ENCODE measurements around the gene SLC39A9. TPM values are rescaled to one million over a fixed set of nuclear protein-coding genes. Genes with fewer than 3 reads are reported as not detected.

The SLC39A9 gene
- total and polyA plus RNA-seq, 2 of the 4 experiments (the other 2 are of a cell fraction) = 41.4 to 168 TPM

DNA sequence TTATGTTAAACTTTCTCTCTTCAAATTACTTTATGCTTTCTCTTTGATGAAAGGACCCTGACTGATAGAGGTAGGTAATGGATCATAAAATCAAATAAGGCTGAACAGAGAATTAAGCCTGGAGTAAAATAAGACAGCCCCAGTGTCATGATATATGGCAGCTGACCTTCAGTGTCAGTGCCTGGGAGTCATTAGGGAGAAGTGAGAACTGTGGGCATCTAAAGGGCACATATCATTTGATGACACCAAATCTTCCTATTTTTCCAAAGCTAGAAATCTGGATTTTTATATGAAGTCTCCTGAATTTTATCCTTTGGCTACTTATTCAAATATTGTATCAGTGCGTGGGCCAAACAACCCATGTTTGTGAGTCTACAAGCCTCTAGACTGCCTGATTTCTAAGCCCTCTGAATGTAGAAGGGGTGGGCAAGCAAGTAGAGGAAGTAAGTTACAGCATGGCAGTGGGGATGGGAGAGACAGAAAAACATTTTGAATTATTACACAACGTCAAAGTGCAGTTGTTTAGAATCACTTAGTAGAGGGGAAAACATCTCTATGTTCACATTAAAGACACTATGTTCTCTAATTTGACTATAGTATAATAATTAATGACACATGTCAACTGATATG, 10.0 kb downstream of the SLC39A9 start:
- no peak overlapping the region for H3K27ac ChIP-seq (ENCODE audit: insufficient read depth, low read length)
- BruUV-seq (replicated peaks) = no TSS peak
- H3K9me1 ChIP-seq (ENCODE audit: insufficient read depth, low read length) = no peaks in the 10 kb centered on the region; the same call in 1 of the 2 replicates
- H4K5ac ChIP-seq (ENCODE audit: low read depth, low read length) = no peak overlapping the region
- no peaks in the 10 kb centered on the region for H3K4me1 ChIP-seq (ENCODE audit: control insufficient read depth, insufficient read depth, low read length)
- H3K27me3 ChIP-seq (ENCODE audit: control insufficient read depth, insufficient read depth, low read length) = no peaks in the 10 kb centered on the region
- peaks cover 35% of the 10 kb centered on the region for H4K20me1 ChIP-seq (ENCODE audit: insufficient read depth, low read length)
- no peak overlapping the region for H2BK120ac ChIP-seq (ENCODE audit: low read depth, low read length)
- H3K56ac ChIP-seq (ENCODE audit: extremely low read depth, insufficient read depth, low read length) = no peak overlapping the region
- H2BK5ac ChIP-seq (ENCODE audit: low read depth, low read length, poor library complexity, severe bottlenecking) = no peak overlapping the region
- H4K8ac ChIP-seq (ENCODE audit: low read depth in 2 of 2, low read length in 2 of 2) = no peak overlapping the region
- H3K9ac ChIP-seq (ENCODE audit: low read depth, low read length) = no peak overlapping the region
- H2AK5ac ChIP-seq (ENCODE audit: low read depth, low read length) = no peak overlapping the region
- WGBS, 2 experiments (ENCODE audit: extremely low coverage in 2 of 2, insufficient read length in 1 of 2) = no CpG with 5 or more reads among the region's 2 CpGs
- dilution Hi-C loops (cut with HindIII; ENCODE audit: low sequenced_read_pairs, unreplicated experiment) = no loop called here
- POLR2A ChIA-PET (ENCODE audit: unreplicated experiment) = no interaction called here
- H3K36me3 ChIP-seq (ENCODE audit: control insufficient read depth, insufficient read depth, low read length) = peaks cover 2% of the 10 kb centered on the region; the same call in 1 of the 2 replicates
- H2BK15ac ChIP-seq (ENCODE audit: low read depth, low read length) = no peak overlapping the region
- H3K9me3 ChIP-seq (ENCODE audit: control insufficient read depth, insufficient read depth, low read length) = no peaks in the 10 kb centered on the region
- H3K79me1 ChIP-seq (ENCODE audit: low read depth in 1 of 2, low read length in 2 of 2) = peaks cover 26 to 53% of the 10 kb centered on the region in 2 experiments
- H2BK20ac ChIP-seq (ENCODE audit: low read depth, low read length) = no peak overlapping the region
- CTCF ChIA-PET = no interaction called here
- no peak overlapping the region for H3K14ac ChIP-seq (replicated peaks; ENCODE audit: low read depth, low read length)
- H4K91ac ChIP-seq (ENCODE audit: insufficient read depth, low read depth, low read length) = no peak overlapping the region
- TF ChIP-seq BHLHE40 (IDR thresholded peaks at IDR 0.05; ENCODE audit: low read depth, low read length) (no peak), SMC3 (IDR thresholded peaks at IDR 0.05; ENCODE audit: low read depth, low read length) (no peak), RFX5 (IDR thresholded peaks at IDR 0.05; ENCODE audit: low read depth, low read length) (no peak), MAFK (IDR thresholded peaks at IDR 0.05; ENCODE audit: low read depth, low read length) (no peak), NFE2L2 (IDR thresholded peaks at IDR 0.05; ENCODE audit: low read depth, low read length) (no peak), FOS (IDR thresholded peaks at IDR 0.05; ENCODE audit: low read depth, low read length) (no peak), POLR2A (IDR thresholded peaks at IDR 0.05; ENCODE audit: low read depth, low read length) (no peak), MXI1 (IDR thresholded peaks at IDR 0.05; ENCODE audit: borderline replicate concordance, low read depth, low read length) (no peak), CEBPB (IDR thresholded peaks at IDR 0.05; ENCODE audit: low read depth, low read length) (no peak), RAD21 (IDR thresholded peaks at IDR 0.05; ENCODE audit: low read length) (no peak), CHD1 (IDR thresholded peaks at IDR 0.05; ENCODE audit: low read depth, low read length) (no peak), RCOR1 (IDR thresholded peaks at IDR 0.05; ENCODE audit: insufficient replicate concordance, low read length) (no peak), MAZ (IDR thresholded peaks at IDR 0.05; ENCODE audit: borderline replicate concordance, low read depth, low read length) (no peak)
- TF ChIP-seq, protein P1, sequence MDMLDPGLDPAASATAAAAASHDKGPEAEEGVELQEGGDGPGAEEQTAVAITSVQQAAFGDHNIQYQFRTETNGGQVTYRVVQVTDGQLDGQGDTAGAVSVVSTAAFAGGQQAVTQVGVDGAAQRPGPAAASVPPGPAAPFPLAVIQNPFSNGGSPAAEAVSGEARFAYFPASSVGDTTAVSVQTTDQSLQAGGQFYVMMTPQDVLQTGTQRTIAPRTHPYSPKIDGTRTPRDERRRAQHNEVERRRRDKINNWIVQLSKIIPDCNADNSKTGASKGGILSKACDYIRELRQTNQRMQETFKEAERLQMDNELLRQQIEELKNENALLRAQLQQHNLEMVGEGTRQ (IDR thresholded peaks at IDR 0.05; ENCODE audit: low read depth, low read length) = no peak
- TF ChIP-seq, protein P2, sequence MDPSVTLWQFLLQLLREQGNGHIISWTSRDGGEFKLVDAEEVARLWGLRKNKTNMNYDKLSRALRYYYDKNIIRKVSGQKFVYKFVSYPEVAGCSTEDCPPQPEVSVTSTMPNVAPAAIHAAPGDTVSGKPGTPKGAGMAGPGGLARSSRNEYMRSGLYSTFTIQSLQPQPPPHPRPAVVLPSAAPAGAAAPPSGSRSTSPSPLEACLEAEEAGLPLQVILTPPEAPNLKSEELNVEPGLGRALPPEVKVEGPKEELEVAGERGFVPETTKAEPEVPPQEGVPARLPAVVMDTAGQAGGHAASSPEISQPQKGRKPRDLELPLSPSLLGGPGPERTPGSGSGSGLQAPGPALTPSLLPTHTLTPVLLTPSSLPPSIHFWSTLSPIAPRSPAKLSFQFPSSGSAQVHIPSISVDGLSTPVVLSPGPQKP (IDR thresholded peaks at IDR 0.05; ENCODE audit: borderline replicate concordance, low read depth, low read length) = no peak
- TF ChIP-seq, protein P3, sequence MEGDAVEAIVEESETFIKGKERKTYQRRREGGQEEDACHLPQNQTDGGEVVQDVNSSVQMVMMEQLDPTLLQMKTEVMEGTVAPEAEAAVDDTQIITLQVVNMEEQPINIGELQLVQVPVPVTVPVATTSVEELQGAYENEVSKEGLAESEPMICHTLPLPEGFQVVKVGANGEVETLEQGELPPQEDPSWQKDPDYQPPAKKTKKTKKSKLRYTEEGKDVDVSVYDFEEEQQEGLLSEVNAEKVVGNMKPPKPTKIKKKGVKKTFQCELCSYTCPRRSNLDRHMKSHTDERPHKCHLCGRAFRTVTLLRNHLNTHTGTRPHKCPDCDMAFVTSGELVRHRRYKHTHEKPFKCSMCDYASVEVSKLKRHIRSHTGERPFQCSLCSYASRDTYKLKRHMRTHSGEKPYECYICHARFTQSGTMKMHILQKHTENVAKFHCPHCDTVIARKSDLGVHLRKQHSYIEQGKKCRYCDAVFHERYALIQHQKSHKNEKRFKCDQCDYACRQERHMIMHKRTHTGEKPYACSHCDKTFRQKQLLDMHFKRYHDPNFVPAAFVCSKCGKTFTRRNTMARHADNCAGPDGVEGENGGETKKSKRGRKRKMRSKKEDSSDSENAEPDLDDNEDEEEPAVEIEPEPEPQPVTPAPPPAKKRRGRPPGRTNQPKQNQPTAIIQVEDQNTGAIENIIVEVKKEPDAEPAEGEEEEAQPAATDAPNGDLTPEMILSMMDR (conservative IDR thresholded peaks at IDR 0.05; ENCODE audit: low read depth, low read length) = no peak
- H3K23ac ChIP-seq (ENCODE audit: low read depth, low read length) = no peak overlapping the region
- intact Hi-C loops (cut with micrococcal nuclease) = no loop called here
- no peak overlapping the region for H3K4ac ChIP-seq (ENCODE audit: low read depth, low read length)
- no peak overlapping the region for H3K4me3 ChIP-seq (ENCODE audit: insufficient read depth, low read depth, low read length)
- no peak overlapping the region for H2AFZ ChIP-seq (replicated peaks; ENCODE audit: low read length, poor library complexity)
- ATAC-seq (ENCODE audit: low read depth) (no peak), DNase-seq (no peak)
- in situ Hi-C loops (cut with MboI; ENCODE audit: low sequenced_read_pairs) = no loop called here
- H3K18ac ChIP-seq (ENCODE audit: low read depth, low read length) = no peak overlapping the region
- H3K4me2 ChIP-seq (ENCODE audit: low read depth, low read length) = no peak overlapping the region
- no peak overlapping the region for H2AK9ac ChIP-seq (replicated peaks; ENCODE audit: low read depth, low read length, poor library complexity)
